GM18861 (cell line): ENCODE data around the gene CYP24A1.

ENCODE experiments used
- ATAC-seq: cut with Tn5 transposase; IDR thresholded peaks from one replicate; pipeline ENCODE4 v1.9.1; 2021; ENCODE audit not compliant: unreplicated experiment

The CYP24A1 gene

GRCh38 chr20:54115172-54115854 lies 58.5 kb downstream of the CYP24A1 start:
- ATAC-seq: no peak

DNA sequence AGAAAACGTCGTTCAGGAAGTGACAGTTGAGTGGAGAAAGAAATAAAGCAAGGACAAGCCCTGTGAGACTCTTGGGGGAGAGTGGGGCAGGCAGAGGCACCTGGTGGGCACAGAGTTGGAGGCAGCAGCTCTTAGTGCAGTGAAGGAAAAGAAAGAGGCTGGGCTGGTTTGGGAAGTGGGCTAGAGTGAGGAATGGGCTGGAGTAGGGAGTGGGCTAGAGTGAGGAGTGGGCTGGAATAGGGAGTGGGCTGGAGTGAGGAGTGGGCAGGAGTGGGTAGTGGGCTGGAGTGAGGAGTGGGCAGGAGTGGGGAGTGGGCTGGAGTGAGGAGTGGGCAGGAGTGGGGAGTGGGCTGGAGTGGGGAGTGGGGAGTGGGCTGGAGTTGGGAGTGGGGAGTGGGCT lies 59.7 kb downstream of the CYP24A1 start:
- no peak for ATAC-seq

DNA sequence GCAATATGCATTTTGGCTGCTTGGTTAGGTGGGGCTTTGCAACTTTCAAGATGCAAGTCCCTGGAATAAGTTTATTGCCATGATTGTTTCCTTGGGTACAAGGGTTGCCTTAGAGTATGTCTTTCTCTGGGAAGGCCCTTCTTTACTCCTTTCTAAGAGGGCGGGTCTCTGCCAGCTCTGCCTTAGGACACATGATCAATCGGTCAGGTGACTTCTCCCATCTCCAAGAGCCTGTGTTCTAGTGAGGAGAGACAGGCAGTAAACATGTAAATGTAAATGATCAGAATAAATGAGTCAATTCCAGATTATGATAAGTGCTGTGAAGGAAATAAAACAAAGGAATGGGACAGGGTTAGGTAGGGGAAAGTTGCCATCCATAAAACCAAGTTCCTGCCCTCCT lies 60.2 kb downstream of the CYP24A1 start:
- ATAC-seq: no peak

GRCh38 chr20:54112221-54112884 lies 61.4 kb downstream of the CYP24A1 start:
- ATAC-seq: no peak

GRCh38 chr20:54111460-54111859 lies 62.3 kb downstream of the CYP24A1 start:
- ATAC-seq: no peak

GRCh38 chr20:54110457-54110856 lies 63.3 kb downstream of the CYP24A1 start:
- no peak for ATAC-seq

DNA sequence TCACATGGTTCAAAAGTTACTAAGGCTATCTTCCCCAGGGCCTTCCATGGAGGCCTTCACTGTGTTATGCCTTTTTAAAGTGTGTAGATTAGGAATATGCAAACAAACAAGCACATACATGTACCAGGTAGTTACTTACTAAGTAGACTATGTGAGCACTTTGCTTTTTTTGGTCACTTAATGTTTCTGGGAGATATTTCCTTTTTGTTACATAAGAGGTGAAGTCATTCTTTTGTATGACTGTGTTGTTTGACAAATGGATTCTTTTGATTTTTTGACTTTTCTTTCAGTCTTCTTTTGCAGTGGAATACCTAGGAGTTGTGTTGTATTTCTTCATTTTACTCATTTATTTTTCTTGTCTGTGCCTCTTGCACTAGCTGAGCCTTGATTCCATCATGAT lies 63.7 kb downstream of the CYP24A1 start:
- no peak for ATAC-seq

GRCh38 chr20:54108817-54109216 lies 65.0 kb downstream of the CYP24A1 start:
- no peak for ATAC-seq

- ATAC-seq: no peak
Measured at GRCh38 chr20:54108326-54108642, 65.5 kb downstream of the CYP24A1 start.

DNA sequence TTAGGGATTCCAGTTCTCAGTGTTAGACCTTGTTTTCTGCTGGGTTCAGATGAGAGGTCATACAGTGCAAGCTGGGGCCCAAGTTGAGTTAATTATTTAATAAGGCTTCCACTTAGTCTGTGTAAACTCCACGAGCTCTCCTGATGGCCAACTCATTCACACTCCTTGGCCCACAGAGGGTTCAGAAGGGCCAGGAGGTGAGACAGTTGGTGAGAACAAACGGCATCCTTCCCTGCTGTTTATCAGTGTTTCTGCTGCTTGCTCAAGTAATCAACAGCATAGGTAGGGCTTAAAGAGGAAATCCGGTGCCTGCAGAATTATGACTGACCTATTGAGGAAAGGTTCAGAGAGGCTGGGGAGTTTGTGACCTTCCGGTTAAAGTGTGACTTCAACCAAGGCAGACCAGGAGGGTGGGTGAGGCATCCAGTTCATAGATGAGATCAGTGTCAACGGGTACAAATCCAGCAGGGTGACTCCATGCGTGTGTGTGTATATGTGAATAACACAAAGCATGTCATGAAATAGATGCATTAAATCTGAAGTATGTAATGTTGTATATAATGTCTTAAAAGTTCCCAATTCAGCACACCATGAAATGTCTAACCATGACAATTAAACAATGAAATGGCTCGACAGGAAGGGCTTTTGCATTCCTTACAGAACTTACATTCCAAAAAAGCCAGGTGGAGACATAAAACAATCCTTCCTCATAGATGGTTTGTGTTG lies 66.0 kb downstream of the CYP24A1 start:
- ATAC-seq: no peak

- ATAC-seq: no peak
Measured at GRCh38 chr20:54107181-54107580, 66.6 kb downstream of the CYP24A1 start.

GRCh38 chr20:54106162-54106561 lies 67.6 kb downstream of the CYP24A1 start:
- ATAC-seq: no peak

GRCh38 chr20:54105653-54106052 lies 68.1 kb downstream of the CYP24A1 start:
- no peak for ATAC-seq

DNA sequence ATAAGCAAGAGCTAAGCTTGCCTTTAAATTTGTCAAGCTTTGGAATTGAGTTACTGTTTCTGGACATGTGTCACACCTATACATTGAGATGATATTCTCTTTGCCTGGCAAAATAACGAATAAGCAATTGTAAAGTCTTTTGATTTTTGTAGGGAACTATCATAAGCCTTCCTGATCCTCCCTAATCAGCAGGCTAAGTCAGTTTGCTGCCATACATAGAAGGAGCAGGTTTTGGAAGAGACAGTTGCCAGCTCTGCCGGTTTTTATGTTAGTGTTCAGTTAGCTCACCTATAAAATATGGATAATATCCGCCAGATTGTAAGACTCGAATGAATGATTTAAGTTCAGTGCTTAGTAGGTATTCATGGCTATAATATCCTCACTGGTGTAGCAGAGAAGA lies 69.0 kb downstream of the CYP24A1 start:
- no peak for ATAC-seq

DNA sequence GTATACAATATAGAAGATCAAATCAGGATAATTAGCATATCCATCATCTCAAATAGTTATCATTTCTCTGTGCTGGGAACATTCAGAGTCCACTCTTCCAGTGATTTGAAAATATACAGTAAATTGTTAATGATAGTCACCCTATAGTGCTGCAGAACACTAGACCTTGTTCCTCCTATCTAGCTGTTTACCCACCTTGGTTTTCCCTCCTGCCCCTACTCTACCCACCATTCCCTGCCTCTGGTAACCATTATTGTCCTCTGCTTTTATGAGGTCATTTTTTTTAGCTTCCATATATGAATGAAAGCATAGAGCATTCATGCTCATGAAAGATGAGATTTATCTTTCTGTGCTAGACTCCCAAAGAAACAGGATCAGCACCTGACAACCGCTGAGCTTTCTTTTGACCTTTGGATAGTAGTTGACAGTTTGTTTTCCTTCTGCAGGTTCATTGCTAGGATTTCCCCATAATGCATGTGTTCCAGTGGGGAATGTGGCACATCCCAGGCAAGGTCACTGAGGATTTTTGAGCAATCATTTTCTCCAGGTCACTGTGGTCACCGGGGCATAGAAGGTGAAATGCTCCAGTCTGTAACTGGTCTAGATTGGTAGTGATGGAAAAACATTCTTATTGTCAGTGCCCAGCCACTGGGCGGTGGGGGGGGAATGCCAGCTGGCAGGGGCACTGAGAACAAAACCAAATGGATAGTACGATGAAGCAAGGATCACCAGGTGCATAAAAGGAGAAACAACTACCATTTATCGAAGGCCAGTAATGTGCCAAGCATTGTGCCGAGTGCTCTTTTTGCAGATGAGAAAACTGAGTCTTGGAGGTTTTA lies 69.8 kb downstream of the CYP24A1 start:
- ATAC-seq: no peak
